GM19455 (cell line): ENCODE results near the gene PRKG1.

Source experiments
- ATAC-seq: cut with Tn5 transposase; IDR thresholded peaks from one replicate; pipeline ENCODE4 v1.9.1; 2021; ENCODE audit not compliant: unreplicated experiment

Gene PRKG1

DNA sequence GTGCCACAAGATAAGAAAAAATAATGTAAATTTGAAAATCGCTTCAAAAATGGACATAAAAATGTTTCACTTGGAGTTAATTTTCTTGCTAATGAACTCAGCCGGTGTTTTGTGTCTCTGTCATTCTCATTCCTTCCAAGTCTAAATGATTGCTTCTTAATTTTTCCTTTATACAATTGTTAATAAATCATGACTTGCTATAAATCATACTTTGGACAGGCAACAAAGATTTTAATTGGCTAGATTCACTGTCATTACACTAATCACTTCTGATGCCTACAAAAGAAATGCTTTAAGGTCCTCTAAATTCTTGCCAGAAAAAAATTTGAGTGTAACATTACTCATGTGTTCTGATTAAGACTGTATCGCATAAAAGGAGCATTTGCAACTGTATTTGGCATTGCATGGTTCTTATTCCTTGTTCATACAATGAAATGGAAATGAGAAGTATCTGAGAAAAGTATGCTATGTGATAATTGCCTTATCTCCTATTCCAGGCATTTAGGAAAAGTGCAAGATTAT is 1000.3 kb downstream of the PRKG1 start:
- no peak for ATAC-seq

DNA sequence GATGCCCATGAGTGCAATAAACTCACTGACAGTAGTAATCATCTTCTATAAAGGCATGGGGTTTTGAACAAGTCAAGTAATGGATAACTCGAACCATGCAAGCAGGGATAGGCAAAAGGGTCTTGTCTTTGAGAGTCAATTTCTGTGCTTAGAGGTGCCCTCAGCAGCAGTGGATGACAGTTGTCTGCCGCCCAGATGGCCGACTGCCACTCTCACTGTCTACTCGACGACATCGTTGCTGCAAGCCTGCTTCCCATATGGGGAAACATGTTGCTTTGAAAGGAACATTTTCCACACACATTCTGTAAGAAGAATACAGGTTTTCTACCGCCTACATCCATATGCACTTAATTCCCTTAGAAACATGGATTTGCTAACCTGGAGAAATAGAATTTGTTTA is 1003.5 kb downstream of the PRKG1 start:
- ATAC-seq = no peak

GRCh38 chr10:52078397-52078937 is 1004.2 kb downstream of the PRKG1 start:
- no peak for ATAC-seq

GRCh38 chr10:52082307-52082706 is 1008.0 kb downstream of the PRKG1 start:
- no peak for ATAC-seq

DNA sequence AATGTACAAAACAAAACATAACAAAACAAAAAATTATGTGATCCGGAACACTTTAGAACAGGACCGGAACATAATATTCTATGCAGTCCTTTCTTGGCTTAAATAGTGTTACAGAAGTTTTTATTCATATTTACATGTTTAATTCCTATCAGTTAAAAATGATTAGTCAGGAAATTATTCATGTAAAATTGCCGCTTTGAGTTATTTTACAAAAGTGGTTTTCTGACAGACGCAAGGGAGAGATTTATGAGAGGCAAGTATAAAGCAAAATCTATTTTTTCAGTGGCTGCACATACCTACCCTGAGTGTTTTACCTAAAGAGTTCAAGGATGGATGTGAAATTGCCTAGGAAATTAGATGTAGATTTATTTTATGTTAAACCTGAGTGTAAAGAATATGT is 1009.1 kb downstream of the PRKG1 start:
- no peak for ATAC-seq

GRCh38 chr10:52092390-52092789 is 1018.1 kb downstream of the PRKG1 start:
- no peak for ATAC-seq

GRCh38 chr10:52098130-52098529 is 1023.8 kb downstream of the PRKG1 start:
- ATAC-seq = no peak

DNA sequence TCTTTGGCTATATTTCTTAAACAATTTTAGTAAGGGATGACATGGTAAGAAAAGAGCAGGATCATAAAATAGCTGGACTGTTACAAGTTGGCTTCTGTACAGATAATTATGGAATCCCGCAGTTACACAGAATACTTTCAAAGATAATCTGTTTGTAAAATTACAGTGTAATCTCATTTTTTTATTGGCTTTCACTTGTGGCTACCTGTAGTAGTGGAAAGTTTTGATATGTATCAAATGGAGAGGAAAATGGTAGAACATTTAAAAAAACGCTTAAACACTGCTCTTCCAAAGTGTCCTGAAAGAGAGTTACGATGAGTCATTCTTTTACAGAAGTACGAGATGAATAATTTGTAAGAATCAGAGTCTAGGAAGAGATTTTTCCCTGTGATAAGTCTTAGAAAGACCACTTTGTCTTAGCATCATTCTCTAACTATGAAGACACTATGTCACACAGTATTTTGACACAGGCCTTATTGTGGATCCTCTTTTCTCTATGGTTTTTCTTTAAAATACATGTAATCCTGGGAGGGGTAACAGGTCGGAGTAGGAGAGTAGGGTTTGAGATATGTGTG is 1024.8 kb downstream of the PRKG1 start:
- ATAC-seq = no peak

GRCh38 chr10:52100011-52100547 is 1025.8 kb downstream of the PRKG1 start:
- no peak for ATAC-seq

DNA sequence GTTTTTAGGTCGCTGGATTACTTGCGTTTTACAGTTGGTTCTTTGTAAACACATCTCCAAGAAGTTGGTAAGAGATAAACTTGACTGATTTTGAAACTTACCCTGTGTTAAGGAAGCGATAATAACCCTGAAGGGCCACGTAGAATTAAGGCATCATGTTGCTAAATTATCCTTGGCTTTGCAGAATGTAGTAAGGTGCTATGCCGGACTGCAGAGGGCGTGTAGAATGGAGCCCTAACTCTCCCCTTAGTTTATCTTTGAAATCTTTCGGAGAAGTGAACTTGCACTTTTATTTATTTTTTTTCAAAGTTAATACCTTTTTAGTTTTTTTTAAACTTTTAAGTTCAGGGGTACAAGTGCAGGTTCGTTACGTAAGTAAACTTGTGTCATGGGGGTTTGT is 1031.0 kb downstream of the PRKG1 start:
- no peak for ATAC-seq

DNA sequence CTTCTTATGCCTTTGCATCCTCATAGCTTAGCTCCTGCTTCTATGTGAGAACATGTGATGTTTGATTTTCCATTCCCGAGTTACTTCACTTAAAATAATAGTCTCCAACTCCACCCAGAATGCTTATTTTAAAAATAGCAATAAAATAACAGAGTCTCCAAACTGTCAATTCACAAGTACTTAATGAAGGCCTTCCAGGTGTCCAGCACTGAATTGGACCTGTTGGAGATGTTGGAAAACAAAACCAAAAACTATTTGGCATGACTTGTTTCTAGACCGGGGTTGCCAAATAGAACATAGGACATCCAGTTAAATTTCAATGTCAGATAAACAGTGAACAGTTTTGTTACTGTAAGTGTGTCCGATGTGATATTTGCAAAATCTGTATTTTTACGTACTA is 1031.7 kb downstream of the PRKG1 start:
- no peak for ATAC-seq

DNA sequence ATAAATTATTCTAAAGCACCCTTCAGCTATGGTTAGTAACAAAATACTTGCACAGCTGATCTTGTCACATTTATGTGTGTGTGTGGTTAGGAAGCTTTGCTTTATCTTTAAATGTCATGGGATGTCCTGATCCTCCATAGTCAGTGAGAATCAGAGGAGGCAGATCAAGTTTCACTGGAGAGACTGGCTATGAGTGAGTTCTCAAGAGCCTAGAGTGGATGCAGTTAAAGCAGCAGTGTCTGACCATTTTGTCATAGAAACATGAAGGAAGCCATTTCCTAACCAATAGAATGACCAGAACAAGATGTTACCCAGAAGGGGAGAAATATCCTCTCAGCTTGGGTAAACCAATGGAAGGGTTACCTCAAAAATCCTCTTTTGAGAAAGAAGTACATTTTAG is 1032.6 kb downstream of the PRKG1 start:
- ATAC-seq = no peak

DNA sequence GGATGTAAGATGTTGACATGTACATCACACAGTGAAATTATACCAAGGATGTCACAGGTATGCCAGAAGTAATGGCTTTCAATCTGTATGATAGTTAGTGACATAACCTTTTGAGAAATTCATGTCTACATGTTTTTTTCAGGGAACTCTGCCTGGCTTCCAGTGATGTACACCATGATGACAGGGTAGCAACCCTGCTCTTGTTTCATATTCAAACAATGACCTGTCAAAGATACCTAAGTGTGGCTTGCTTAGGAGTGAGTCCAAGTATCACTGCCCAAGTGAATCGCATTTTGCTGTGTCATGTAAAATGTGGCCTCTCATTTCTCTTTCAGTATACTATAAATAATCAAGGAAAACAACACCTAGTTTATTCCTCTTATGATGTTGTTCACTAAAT is 1033.9 kb downstream of the PRKG1 start:
- no peak for ATAC-seq

DNA sequence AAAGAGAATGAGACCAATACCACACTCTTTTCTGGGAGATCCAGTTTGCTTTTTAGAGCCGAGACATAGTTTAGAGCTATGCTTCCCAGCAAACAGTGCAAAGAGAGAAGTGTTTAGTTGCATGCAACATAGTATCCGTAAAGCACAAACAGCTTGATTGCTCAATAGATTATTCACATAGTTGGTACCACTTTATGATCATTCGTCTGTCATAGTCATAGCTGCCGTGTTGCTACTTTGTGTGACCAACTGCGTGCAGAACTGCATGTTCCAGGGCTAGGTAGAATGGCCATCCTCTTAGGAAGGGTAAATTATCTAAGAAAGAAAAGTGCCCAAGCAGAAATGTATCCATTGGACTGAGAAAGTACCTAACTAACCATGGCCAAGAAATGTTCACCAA is 1036.3 kb downstream of the PRKG1 start:
- ATAC-seq = no peak

DNA sequence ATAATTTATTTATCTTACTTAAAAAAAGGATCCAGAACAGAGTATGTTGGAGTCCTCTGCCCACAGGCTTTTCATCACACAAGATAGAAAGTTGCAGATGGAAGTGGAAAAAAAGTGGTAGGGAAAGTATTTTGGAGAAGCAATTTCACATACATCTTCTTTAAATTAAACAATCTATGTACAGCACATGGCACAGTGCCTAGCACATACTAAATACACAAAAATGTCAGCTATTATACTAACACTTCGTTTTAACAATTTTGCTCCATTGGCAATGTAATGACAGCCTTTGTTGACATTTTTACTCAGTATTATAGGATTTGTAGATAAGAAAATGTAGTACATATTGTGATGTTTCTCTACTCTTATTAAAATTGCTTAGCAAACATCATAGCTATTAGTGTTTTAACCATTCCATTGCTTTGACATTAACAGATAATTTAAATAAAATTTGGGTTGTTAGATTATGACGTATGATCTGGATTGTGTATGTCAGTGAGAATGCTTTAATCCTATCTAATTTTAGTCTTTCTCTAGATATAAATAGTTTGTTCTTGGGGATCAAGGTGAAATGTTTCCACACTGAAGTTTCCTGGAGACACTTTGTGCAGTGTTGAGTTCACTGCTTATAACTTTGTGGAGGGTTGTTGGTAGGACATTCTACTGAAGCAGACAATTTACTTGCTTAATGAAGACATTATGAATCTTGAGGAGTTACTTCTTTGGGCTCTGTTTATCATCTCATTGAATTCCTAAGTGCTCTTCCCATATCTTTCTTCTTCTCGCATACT is 1037.0 kb downstream of the PRKG1 start:
- no peak for ATAC-seq

- ATAC-seq = no peak
These were observed 1041.5 kb downstream of the PRKG1 start for GRCh38 chr10:52115823-52116222.

- ATAC-seq = no peak
These were observed 1045.2 kb downstream of the PRKG1 start for GRCh38 chr10:52119507-52119906.

GRCh38 chr10:52121688-52122087 is 1047.4 kb downstream of the PRKG1 start:
- no peak for ATAC-seq

GRCh38 chr10:52128056-52128683 is 1053.9 kb downstream of the PRKG1 start:
- ATAC-seq = no peak

GRCh38 chr10:52129410-52130178 is 1055.3 kb downstream of the PRKG1 start:
- no peak for ATAC-seq

DNA sequence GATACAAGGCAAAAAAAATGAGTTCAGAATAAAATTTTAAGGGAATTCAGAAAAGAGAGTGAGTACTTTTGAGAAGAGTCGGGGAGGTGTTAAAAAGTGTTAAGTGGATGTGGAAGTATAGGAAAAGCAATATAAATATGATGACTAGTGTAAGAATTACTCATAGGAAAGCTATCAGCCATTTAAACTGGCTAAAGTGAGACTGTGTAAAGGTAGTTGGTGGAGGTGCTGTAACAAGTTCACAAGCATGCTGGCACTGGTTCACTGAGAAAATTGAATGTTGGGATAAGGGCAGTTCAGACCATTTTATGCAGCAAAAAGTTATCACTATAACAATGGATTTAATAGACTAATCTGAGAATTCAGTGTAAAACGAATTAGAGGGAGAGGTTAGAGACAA is 1060.8 kb downstream of the PRKG1 start:
- no peak for ATAC-seq
